GM06990 (cell line): Measurements from ENCODE around the gene CARNS1.
"Not testable (repeated sequence)": the region's sequence is repeated elsewhere in the genome, so short reads cannot be mapped to it uniquely, and the experiment has no call there.

Experiments used
- DNase-seq: peaks from one replicate; pipeline ENCODE4 v3.0.0-alpha.2; 2011; ENCODE audit not compliant: insufficient read length; ENCODE audit errors: extremely low read depth
- H3K27me3 ChIP-seq: replicated peaks from 2 replicates; pipeline ENCODE4 v1.6.0; 2011; ENCODE audit warnings: low read length; ENCODE audit not compliant: control insufficient read depth, insufficient read depth
- H3K36me3 ChIP-seq: 2 replicates; pipeline ENCODE4 v1.5.1; 2011; ENCODE audit warnings: low read length; ENCODE audit not compliant: control insufficient read depth, insufficient read depth
- H3K4me3 ChIP-seq: replicated peaks from 2 replicates; pipeline ENCODE4 v1.5.1; 2011; ENCODE audit warnings: low read depth, mild to moderate bottlenecking, control low read depth, low read length
- TF ChIP-seq, protein P1 (sequence below): IDR thresholded peaks from 2 replicates; pipeline ENCODE4 v1.5.1; 2011; ENCODE audit warnings: low read length, control low read depth, mild to moderate bottlenecking, inconsistent platforms; ENCODE audit not compliant: insufficient read depth, poor library complexity, severe bottlenecking

Gene CARNS1

GRCh38 chr11:67421430-67422031 lies 6.1 kb downstream of the CARNS1 start:
- TF ChIP-seq, protein P1, sequence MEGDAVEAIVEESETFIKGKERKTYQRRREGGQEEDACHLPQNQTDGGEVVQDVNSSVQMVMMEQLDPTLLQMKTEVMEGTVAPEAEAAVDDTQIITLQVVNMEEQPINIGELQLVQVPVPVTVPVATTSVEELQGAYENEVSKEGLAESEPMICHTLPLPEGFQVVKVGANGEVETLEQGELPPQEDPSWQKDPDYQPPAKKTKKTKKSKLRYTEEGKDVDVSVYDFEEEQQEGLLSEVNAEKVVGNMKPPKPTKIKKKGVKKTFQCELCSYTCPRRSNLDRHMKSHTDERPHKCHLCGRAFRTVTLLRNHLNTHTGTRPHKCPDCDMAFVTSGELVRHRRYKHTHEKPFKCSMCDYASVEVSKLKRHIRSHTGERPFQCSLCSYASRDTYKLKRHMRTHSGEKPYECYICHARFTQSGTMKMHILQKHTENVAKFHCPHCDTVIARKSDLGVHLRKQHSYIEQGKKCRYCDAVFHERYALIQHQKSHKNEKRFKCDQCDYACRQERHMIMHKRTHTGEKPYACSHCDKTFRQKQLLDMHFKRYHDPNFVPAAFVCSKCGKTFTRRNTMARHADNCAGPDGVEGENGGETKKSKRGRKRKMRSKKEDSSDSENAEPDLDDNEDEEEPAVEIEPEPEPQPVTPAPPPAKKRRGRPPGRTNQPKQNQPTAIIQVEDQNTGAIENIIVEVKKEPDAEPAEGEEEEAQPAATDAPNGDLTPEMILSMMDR: no peak
- no peak for DNase-seq
- H3K4me3 ChIP-seq: peak overlapping the region; percentile 22; the same call in 1 of the 2 replicates
- no peaks in the 10 kb centered on the region for H3K27me3 ChIP-seq
- H3K36me3 ChIP-seq: no peaks in the 10 kb centered on the region

GRCh38 chr11:67422891-67423290 lies 7.4 kb downstream of the CARNS1 start:
- no peaks in the 10 kb centered on the region for H3K36me3 ChIP-seq
- TF ChIP-seq, protein P1: no peak
- H3K4me3 ChIP-seq: no peak overlapping the region
- H3K27me3 ChIP-seq: no peaks in the 10 kb centered on the region
- DNase-seq: no peak

DNA sequence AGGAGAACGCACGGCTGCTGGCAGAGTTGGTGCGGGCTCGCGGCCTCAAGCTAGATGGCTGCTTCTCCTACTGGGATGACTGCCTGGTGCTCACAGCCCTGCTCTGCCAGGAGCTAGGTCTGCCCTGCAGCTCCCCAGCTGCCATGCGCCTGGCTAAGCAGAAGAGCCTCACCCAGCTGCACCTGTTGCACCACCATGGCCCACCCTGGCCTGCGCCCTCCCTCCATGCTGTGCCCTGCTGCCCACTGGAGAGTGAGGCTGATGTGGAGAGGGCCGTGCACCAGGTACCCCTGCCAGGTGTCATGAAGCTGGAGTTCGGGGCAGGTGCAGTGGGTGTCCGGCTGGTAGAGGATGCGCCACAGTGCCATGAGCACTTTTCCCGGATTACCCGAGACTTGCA lies 8.0 kb downstream of the CARNS1 start:
- Histone ChIP-seq H3K4me3 (no peak overlapping the region), H3K36me3 (no peaks in the 10 kb centered on the region), H3K27me3 (no peaks in the 10 kb centered on the region)
- no peak for DNase-seq
- TF ChIP-seq, protein P1: no peak

DNA sequence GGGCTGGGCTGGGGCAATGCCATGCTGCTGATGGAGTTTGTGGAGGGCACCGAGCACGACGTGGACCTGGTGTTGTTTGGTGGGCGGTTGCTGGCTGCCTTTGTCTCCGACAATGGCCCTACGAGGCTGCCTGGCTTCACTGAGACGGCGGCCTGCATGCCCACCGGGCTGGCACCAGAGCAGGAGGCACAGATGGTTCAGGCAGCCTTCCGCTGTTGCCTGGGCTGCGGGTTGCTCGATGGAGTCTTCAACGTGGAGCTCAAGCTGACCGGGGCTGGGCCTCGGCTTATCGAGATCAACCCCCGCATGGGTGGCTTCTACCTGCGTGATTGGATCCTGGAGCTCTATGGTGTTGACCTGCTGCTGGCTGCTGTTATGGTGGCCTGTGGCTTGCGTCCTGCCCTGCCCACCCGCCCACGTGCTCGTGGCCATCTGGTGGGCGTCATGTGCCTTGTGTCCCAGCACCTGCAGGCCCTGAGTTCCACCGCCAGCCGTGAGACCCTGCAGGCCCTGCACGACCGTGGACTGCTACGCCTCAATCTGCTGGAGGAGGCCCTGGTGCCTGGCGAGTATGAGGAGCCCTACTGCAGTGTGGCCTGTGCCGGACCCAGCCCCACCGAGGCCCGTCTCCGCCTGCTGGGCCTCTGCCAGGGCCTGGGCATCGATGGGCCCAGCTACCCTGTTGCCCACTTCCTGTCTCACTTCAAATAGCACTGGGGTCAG lies 8.6 kb downstream of the CARNS1 start:
- H3K27me3 ChIP-seq: no peaks in the 10 kb centered on the region
- no peaks in the 10 kb centered on the region for H3K36me3 ChIP-seq
- H3K4me3 ChIP-seq: no peak overlapping the region
- DNase-seq: no peak
- TF ChIP-seq, protein P1: no peak

GRCh38 chr11:67427364-67427859 lies 11.9 kb downstream of the CARNS1 start:
- H3K36me3 ChIP-seq, DNase-seq, H3K27me3 ChIP-seq: not testable (repeated sequence)
- H3K4me3 ChIP-seq: peak overlapping the region; percentile 99
